ENCODE measurements around the gene ELF1.

Gene ELF1

GRCh38 chr13:41034382-41034781, 15.3 kb upstream of the ELF1 start:
- no peak for TF ChIP-seq CTCF (IDR thresholded peaks at IDR 0.05)

- TF ChIP-seq CTCF (IDR thresholded peaks at IDR 0.05), result no peak
Observed at GRCh38 chr13:41032691-41033376, 13.7 kb upstream of the ELF1 start.

GRCh38 chr13:41029629-41030028, 10.5 kb upstream of the ELF1 start:
- no peak for TF ChIP-seq CTCF (IDR thresholded peaks at IDR 0.05)

- no peak for TF ChIP-seq CTCF (IDR thresholded peaks at IDR 0.05)
Observed at GRCh38 chr13:41028051-41028450, 8.9 kb upstream of the ELF1 start.

- TF ChIP-seq CTCF (IDR thresholded peaks at IDR 0.05), result no peak
Observed at GRCh38 chr13:41026788-41027187, 7.7 kb upstream of the ELF1 start.

GRCh38 chr13:41025518-41025917, 6.4 kb upstream of the ELF1 start:
- TF ChIP-seq CTCF (IDR thresholded peaks at IDR 0.05), result no peak

- TF ChIP-seq CTCF (IDR thresholded peaks at IDR 0.05), result no peak
Observed at GRCh38 chr13:41019578-41020347, 647 bp upstream of the ELF1 start.
